ENCODE data around the gene ZMIZ2. TPM values are rescaled to one million over a fixed set of nuclear protein-coding genes. Genes with fewer than 3 reads are reported as not detected.
A peak's percentile ranks its signal among the peaks of the same experiment; 100 is the strongest.

The ZMIZ2 gene
- total and polyA plus RNA-seq, 2 of the 8 experiments (the other 6 are each of a cell fraction or from before 2014, with no cell fraction given), result 24.4 to 66.4 TPM

DNA sequence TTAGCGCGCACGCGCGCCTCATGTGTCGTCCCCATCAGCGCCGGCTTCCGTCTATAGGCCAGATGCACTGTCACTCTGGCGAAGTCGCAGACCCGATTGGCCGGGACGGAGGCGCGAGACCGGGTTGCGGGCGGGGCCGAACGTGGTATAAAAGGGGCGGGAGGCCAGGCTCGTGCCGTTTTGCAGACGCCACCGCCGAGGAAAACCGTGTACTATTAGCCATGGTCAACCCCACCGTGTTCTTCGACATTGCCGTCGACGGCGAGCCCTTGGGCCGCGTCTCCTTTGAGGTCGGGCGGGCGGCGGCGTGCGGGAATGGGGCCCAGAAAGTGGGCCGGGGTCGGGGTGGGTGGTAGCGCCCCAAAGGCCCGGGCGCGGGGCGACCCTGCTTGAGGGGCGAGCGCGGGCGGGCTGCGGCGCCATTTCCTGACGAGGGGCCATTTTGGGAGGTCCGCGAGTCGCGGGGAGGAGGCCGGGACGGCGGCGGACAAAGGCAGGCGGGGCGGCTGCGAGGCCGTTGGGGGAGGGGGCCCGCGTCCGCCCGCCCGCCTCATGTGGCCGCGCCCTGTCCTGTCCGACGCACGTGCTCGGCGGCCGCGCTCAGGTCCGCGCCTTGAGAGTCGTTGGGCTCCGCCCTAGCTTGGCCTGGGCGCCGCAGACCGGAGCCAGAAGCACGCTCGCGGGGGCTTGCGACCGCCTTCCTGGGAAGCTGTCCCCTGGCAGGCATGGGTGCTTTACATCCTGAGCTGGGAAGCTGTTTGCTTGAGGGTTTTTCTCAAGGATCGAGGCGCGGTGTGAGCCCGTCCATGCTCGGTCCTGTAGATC is 48.1 kb downstream of the ZMIZ2 start, which contains the start of gene PPIA (continued):
- TF ChIP-seq, protein P1, sequence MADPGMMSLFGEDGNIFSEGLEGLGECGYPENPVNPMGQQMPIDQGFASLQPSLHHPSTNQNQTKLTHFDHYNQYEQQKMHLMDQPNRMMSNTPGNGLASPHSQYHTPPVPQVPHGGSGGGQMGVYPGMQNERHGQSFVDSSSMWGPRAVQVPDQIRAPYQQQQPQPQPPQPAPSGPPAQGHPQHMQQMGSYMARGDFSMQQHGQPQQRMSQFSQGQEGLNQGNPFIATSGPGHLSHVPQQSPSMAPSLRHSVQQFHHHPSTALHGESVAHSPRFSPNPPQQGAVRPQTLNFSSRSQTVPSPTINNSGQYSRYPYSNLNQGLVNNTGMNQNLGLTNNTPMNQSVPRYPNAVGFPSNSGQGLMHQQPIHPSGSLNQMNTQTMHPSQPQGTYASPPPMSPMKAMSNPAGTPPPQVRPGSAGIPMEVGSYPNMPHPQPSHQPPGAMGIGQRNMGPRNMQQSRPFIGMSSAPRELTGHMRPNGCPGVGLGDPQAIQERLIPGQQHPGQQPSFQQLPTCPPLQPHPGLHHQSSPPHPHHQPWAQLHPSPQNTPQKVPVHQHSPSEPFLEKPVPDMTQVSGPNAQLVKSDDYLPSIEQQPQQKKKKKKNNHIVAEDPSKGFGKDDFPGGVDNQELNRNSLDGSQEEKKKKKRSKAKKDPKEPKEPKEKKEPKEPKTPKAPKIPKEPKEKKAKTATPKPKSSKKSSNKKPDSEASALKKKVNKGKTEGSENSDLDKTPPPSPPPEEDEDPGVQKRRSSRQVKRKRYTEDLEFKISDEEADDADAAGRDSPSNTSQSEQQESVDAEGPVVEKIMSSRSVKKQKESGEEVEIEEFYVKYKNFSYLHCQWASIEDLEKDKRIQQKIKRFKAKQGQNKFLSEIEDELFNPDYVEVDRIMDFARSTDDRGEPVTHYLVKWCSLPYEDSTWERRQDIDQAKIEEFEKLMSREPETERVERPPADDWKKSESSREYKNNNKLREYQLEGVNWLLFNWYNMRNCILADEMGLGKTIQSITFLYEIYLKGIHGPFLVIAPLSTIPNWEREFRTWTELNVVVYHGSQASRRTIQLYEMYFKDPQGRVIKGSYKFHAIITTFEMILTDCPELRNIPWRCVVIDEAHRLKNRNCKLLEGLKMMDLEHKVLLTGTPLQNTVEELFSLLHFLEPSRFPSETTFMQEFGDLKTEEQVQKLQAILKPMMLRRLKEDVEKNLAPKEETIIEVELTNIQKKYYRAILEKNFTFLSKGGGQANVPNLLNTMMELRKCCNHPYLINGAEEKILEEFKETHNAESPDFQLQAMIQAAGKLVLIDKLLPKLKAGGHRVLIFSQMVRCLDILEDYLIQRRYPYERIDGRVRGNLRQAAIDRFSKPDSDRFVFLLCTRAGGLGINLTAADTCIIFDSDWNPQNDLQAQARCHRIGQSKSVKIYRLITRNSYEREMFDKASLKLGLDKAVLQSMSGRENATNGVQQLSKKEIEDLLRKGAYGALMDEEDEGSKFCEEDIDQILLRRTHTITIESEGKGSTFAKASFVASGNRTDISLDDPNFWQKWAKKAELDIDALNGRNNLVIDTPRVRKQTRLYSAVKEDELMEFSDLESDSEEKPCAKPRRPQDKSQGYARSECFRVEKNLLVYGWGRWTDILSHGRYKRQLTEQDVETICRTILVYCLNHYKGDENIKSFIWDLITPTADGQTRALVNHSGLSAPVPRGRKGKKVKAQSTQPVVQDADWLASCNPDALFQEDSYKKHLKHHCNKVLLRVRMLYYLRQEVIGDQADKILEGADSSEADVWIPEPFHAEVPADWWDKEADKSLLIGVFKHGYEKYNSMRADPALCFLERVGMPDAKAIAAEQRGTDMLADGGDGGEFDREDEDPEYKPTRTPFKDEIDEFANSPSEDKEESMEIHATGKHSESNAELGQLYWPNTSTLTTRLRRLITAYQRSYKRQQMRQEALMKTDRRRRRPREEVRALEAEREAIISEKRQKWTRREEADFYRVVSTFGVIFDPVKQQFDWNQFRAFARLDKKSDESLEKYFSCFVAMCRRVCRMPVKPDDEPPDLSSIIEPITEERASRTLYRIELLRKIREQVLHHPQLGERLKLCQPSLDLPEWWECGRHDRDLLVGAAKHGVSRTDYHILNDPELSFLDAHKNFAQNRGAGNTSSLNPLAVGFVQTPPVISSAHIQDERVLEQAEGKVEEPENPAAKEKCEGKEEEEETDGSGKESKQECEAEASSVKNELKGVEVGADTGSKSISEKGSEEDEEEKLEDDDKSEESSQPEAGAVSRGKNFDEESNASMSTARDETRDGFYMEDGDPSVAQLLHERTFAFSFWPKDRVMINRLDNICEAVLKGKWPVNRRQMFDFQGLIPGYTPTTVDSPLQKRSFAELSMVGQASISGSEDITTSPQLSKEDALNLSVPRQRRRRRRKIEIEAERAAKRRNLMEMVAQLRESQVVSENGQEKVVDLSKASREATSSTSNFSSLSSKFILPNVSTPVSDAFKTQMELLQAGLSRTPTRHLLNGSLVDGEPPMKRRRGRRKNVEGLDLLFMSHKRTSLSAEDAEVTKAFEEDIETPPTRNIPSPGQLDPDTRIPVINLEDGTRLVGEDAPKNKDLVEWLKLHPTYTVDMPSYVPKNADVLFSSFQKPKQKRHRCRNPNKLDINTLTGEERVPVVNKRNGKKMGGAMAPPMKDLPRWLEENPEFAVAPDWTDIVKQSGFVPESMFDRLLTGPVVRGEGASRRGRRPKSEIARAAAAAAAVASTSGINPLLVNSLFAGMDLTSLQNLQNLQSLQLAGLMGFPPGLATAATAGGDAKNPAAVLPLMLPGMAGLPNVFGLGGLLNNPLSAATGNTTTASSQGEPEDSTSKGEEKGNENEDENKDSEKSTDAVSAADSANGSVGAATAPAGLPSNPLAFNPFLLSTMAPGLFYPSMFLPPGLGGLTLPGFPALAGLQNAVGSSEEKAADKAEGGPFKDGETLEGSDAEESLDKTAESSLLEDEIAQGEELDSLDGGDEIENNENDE (IDR thresholded peaks at IDR 0.05; ENCODE audit: insufficient replicate concordance, low read length), result no peak
- TF ChIP-seq BACH1 (IDR thresholded peaks at IDR 0.05; ENCODE audit: low read length) (no peak), ASH2L (IDR thresholded peaks at IDR 0.05; ENCODE audit: low read length) (peak; percentile 4), CTBP2 (IDR thresholded peaks at IDR 0.05; ENCODE audit: borderline replicate concordance, insufficient read depth, insufficient read length, low read length) (no peak), GABPA (IDR thresholded peaks at IDR 0.05; ENCODE audit: borderline replicate concordance, insufficient read depth, low read length) (no peak), CHD2 (IDR thresholded peaks at IDR 0.05; ENCODE audit: low read length) (peak; percentile 92), POLR2A (IDR thresholded peaks at IDR 0.05; ENCODE audit: control extremely low read depth in 1 of 2, low read depth in 2 of 2, low read length in 2 of 2) (peak; percentile 96 to 97), TAF7 (optimal IDR thresholded peaks at IDR 0.05; ENCODE audit: borderline replicate concordance, low read depth, low read length) (peak; percentile 97), SP1 (IDR thresholded peaks at IDR 0.05; ENCODE audit: low read depth, low read length) (peak; percentile 98), GTF2F1 (IDR thresholded peaks at IDR 0.05; ENCODE audit: borderline replicate concordance, low read depth, low read length) (peak; percentile 87; the same call in 1 of the 2 replicates)

Data from H1 (cell line).